Upper lobe of right lung (tissue), 1 donor: ENCODE data around the gene ZNF275. TPM values are rescaled to one million over a fixed set of nuclear protein-coding genes. Genes with fewer than 3 reads are reported as not detected.

Source experiments
- ATAC-seq: fragments of 200-7000 bp; cut with Tn5 transposase; one replicate; pipeline ENCODE4 v1.9.1; 2020; ENCODE audit warnings: mild to moderate bottlenecking, moderate library complexity
- DNase-seq: peaks from one replicate; pipeline ENCODE4 v3.0.0-alpha.2; 2020
- H3K27ac ChIP-seq: fragments of 200-600 bp; one replicate; pipeline ENCODE4 v1.8.0; 2022
- H3K27me3 ChIP-seq: fragments of 200-600 bp; one replicate; pipeline ENCODE4 v1.8.0; 2022; ENCODE audit warnings: mild to moderate bottlenecking
- H3K36me3 ChIP-seq: fragments of 200-600 bp; one replicate; pipeline ENCODE4 v1.8.0; 2022
- H3K4me1 ChIP-seq: fragments of 200-600 bp; one replicate; pipeline ENCODE4 v1.8.0; 2022
- H3K4me3 ChIP-seq: fragments of 200-600 bp; one replicate; pipeline ENCODE4 v1.8.0; 2022; ENCODE audit warnings: mild to moderate bottlenecking
- H3K9me3 ChIP-seq: fragments of 200-600 bp; one replicate; pipeline ENCODE4 v1.8.0; 2022
- CTCF ChIP-seq: fragments of 200-600 bp; IDR thresholded peaks from one replicate; pipeline ENCODE4 v1.8.0; 2022; ENCODE audit warnings: antibody characterized with exemption
- intact Hi-C: fragments of 100-400 bp; cut with DNase I; formaldehyde crosslinking; loops from one replicate; pipeline ENCODE4 v1.11.0; 2022
- total RNA-seq: library from RNA; stranded (reverse); fragmentation: NEBNext Ultra II Directional; extraction: Animal tissue kit (Norgen Biotek cat#: 25700); gene quantifications from one replicate; pipeline ENCODE4 v1.2.1, GENCODE V29; 2021
- donor health status: DM: no; HTN: yes; CAD: no; lungs with severe emphysema.

ZNF275 gene
- total RNA-seq, 1 donor from 2014 or later: 9.0 TPM

- no peak for ATAC-seq
Observed at GRCh38 chrX:153336988-153337387, 3.0 kb downstream of the ZNF275 start.

GRCh38 chrX:153338836-153339235 lies 4.9 kb downstream of the ZNF275 start:
- Histone ChIP-seq H3K9me3 (no peaks in the 10 kb centered on the region), H3K36me3 (no peaks in the 10 kb centered on the region), H3K27me3 (no peaks in the 10 kb centered on the region), H3K4me1 (no peaks in the 10 kb centered on the region), H3K4me3 (no peak overlapping the region), H3K27ac (no peak overlapping the region)
- no peak for TF ChIP-seq CTCF
- intact Hi-C loops: no loop called here
- no peak for DNase-seq
- no peak for ATAC-seq

More at GRCh38 chrX:153336988-153337387, 3.0 kb downstream of the ZNF275 start:
- Histone ChIP-seq H3K4me1 (no peaks in the 10 kb centered on the region), H3K4me3 (no peak overlapping the region), H3K36me3 (no peaks in the 10 kb centered on the region), H3K9me3 (no peaks in the 10 kb centered on the region), H3K27me3 (no peaks in the 10 kb centered on the region), H3K27ac (no peak overlapping the region)
- no peak for TF ChIP-seq CTCF
- DNase-seq: no peak
- intact Hi-C loops: no loop called here

GRCh38 chrX:153339662-153340061 lies 5.7 kb downstream of the ZNF275 start:
- intact Hi-C loops: no loop called here
- Histone ChIP-seq H3K4me3 (no peak overlapping the region), H3K4me1 (no peaks in the 10 kb centered on the region), H3K36me3 (no peaks in the 10 kb centered on the region), H3K27ac (no peak overlapping the region), H3K27me3 (no peaks in the 10 kb centered on the region), H3K9me3 (no peaks in the 10 kb centered on the region)
- DNase-seq: no peak
- no peak for TF ChIP-seq CTCF
- ATAC-seq: no peak

- no peak for TF ChIP-seq CTCF
- DNase-seq (no peak), ATAC-seq (no peak)
- H3K4me1 ChIP-seq: no peaks in the 10 kb centered on the region
- H3K9me3 ChIP-seq: no peaks in the 10 kb centered on the region
- no peaks in the 10 kb centered on the region for H3K27me3 ChIP-seq
- no peak overlapping the region for H3K27ac ChIP-seq
- intact Hi-C loops: no loop called here
- H3K36me3 ChIP-seq: no peaks in the 10 kb centered on the region
- H3K4me3 ChIP-seq: no peak overlapping the region
Observed at GRCh38 chrX:153340111-153340510, 6.2 kb downstream of the ZNF275 start.

GRCh38 chrX:153342762-153343558 lies 9.0 kb downstream of the ZNF275 start:
- Histone ChIP-seq H3K27me3 (no peaks in the 10 kb centered on the region), H3K27ac (no peak overlapping the region), H3K4me1 (no peaks in the 10 kb centered on the region), H3K4me3 (no peak overlapping the region), H3K36me3 (peaks cover 11% of the 10 kb centered on the region), H3K9me3 (no peaks in the 10 kb centered on the region)
- DNase-seq (no peak), ATAC-seq (no peak)
- no peak for TF ChIP-seq CTCF
- intact Hi-C loops: no loop called here
